SK-N-MC (cell line): ENCODE measurements around the gene FZD1.

ENCODE experiments used
- EZH2 ChIP-seq: fragments of 200-600 bp; sonication (generic); IDR thresholded peaks from one replicate; pipeline ENCODE4 v1.6.1; 2017; ENCODE audit warnings: antibody characterized with exemption
- POLR2AphosphoS5 ChIP-seq: IDR thresholded peaks from 2 replicates; pipeline ENCODE4 v1.6.1; 2012; ENCODE audit warnings: mild to moderate bottlenecking, low read depth, low read length, borderline replicate concordance

DNA sequence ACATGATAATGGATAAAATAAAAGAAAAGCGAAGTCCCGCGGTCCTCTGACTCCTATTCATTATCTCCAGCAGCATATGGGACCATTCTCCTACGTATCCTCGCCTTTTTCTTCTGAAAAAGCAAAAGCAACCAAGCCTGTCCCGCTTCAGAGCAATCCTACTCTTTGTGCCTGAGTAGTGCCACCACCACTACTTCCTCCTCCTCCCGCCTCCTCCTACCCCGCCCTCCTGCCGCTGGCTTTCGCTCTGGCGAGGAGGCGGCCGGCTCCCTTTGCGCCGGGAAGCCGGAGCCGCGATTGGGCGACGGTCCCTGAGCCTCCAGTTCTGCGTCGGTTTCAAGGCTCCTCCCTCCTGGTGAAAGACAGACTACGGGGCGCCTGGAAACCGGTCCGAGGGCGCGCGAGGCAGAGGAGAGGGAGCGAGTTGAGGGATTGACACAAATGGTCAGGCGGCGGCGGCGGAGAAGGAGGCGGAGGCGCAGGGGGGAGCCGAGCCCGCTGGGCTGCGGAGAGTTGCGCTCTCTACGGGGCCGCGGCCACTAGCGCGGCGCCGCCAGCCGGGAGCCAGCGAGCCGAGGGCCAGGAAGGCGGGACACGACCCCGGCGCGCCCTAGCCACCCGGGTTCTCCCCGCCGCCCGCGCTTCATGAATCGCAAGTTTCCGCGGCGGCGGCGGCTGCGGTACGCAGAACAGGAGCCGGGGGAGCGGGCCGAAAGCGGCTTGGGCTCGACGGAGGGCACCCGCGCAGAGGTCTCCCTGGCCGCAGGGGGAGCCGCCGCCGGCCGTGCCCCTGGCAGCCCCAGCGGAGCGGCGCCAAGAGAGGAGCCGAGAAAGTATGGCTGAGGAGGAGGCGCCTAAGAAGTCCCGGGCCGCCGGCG, at the start of gene FZD1:
- TF ChIP-seq EZH2 (no peak), POLR2AphosphoS5 (peak; percentile 82)
